H1 (cell line): ENCODE measurements around the gene SMARCE1. TPM values are rescaled to one million over a fixed set of nuclear protein-coding genes. Genes with fewer than 3 reads are reported as not detected.

Source experiments
- BACH1 ChIP-seq: IDR thresholded peaks from 2 replicates; pipeline ENCODE4 v1.6.1; 2012; ENCODE audit warnings: low read length, improper control_type of control experiment
- CHD7 ChIP-seq: fragments of 300-600 bp; sonication (generic); IDR thresholded peaks from 2 replicates; pipeline ENCODE4 v1.7.1; 2012; ENCODE audit warnings: low read length, moderate library complexity, mild to moderate bottlenecking, inconsistent platforms; ENCODE audit not compliant: insufficient replicate concordance
- JUN ChIP-seq: IDR thresholded peaks from 2 replicates; pipeline ENCODE4 v1.6.1; 2011; ENCODE audit warnings: low read depth, mild to moderate bottlenecking, improper control_type of control experiment, low read length
- NANOG ChIP-seq: IDR thresholded peaks from 2 replicates; pipeline ENCODE4 v1.6.1; 2011; ENCODE audit warnings: low read length, low read depth, mild to moderate bottlenecking, inconsistent platforms; ENCODE audit not compliant: insufficient read depth, poor library complexity, severe bottlenecking
- SAP30 ChIP-seq: fragments of 300-600 bp; sonication (generic); IDR thresholded peaks from 2 replicates; pipeline ENCODE4 v1.7.1; 2012; ENCODE audit warnings: low read length, moderate library complexity, mild to moderate bottlenecking, inconsistent platforms; ENCODE audit not compliant: insufficient read depth, insufficient replicate concordance
- SIN3A ChIP-seq, 2 experiments: IDR thresholded peaks in 1 of 2; conservative IDR thresholded peaks in 1 of 2; 2 replicates each; pipeline ENCODE4 v1.6.1; 2011 to 2012; ENCODE audit warnings: low read length in 2 of 2, improper control_type of control experiment in 1 of 2, low read depth in 1 of 2, mild to moderate bottlenecking in 1 of 2
- TAF7 ChIP-seq: optimal IDR thresholded peaks from 2 replicates; pipeline ENCODE3; 2011; ENCODE audit warnings: low read depth, mild to moderate bottlenecking, inconsistent platforms, low read length, moderate library complexity, borderline replicate concordance
- polyA plus RNA-seq, 7 experiments: library from polyadenylated mRNA; depleted of rRNA in 3 of 7; stranded (reverse) in 5 of 7; unstranded in 2 of 7; fragments of >200 nt in 5 of 7; fragments of 200-250 nt in 2 of 7; gene quantifications; 1 replicate in 5 of 7; 2 replicates in 1 of 7; 4 replicates in 1 of 7; pipeline versions ENCODE4 v1.2.1 to v1.2.3, GENCODE V29; 2011 to 2013; ENCODE audit warnings: missing spikeins in 2 of 7, mixed read lengths in 2 of 7
- total RNA-seq: library from RNA; stranded (reverse); fragmentation: NEBNext Ultra II Directional; extraction: Animal tissue kit (Norgen Biotek cat#: 25700); gene quantifications from 2 replicates; pipeline ENCODE4 v1.2.1, GENCODE V29; 2021

Gene SMARCE1
- total and polyA plus RNA-seq, 2 of the 8 experiments (the other 6 are each of a cell fraction or from before 2014, with no cell fraction given): 30.7 to 131 TPM

- TF ChIP-seq CHD7 (no peak), SAP30 (no peak), BACH1 (no peak), JUN (no peak), TAF7 (no peak), SIN3A (conservative IDR thresholded peaks at IDR 0.05 in 1 of 2, IDR thresholded peaks at IDR 0.05 in 1 of 2; ENCODE audit: low read depth in 1 of 2, low read length in 2 of 2) (no peak), NANOG (no peak)
- TF ChIP-seq, all 59 proteins: peak for 0
These were observed 9.7 kb downstream of the SMARCE1 start (continued) for GRCh38 chr17:40637931-40638330.
